ENCODE results near the gene CPOX.

GRCh38 chr3:98584547-98584946 is 8.9 kb downstream of the CPOX start:
- no peak for TF ChIP-seq CTCF (IDR thresholded peaks at IDR 0.05; ENCODE audit: control extremely low read depth in 1 of 3, insufficient read depth in 1 of 3, low read depth in 1 of 3, low read length in 3 of 3)
- no peak for TF ChIP-seq FOSL1 (IDR thresholded peaks at IDR 0.05; ENCODE audit: insufficient read depth, low read depth, low read length)
- no peak for TF ChIP-seq SIX5 (IDR thresholded peaks at IDR 0.05; ENCODE audit: low read depth, low read length)
- TF ChIP-seq MAX (IDR thresholded peaks at IDR 0.05) = no peak
- no peak for TF ChIP-seq POLR2A (IDR thresholded peaks at IDR 0.05; ENCODE audit: control extremely low read depth in 1 of 2, low read depth in 2 of 2, low read length in 2 of 2)
- no peak for TF ChIP-seq CREB1 (IDR thresholded peaks at IDR 0.05)
- no peak for TF ChIP-seq SIRT6 (IDR thresholded peaks at IDR 0.05; ENCODE audit: low read length)
- no peak for TF ChIP-seq POLR2AphosphoS5 (IDR thresholded peaks at IDR 0.05; ENCODE audit: low read depth, low read length)
- no peak for TF ChIP-seq USF2 (IDR thresholded peaks at IDR 0.05; ENCODE audit: low read length)
- TF ChIP-seq EP300 (IDR thresholded peaks at IDR 0.05; ENCODE audit: borderline replicate concordance in 1 of 2, low read depth in 2 of 2, low read length in 2 of 2) = no peak
- TF ChIP-seq RFX5 (IDR thresholded peaks at IDR 0.05; ENCODE audit: borderline replicate concordance, low read depth, low read length) = no peak
- no peak for TF ChIP-seq HDAC2 (IDR thresholded peaks at IDR 0.05; ENCODE audit: borderline replicate concordance in 1 of 2, low read depth in 2 of 2, low read length in 2 of 2)
- TF ChIP-seq TAF1 (IDR thresholded peaks at IDR 0.05; ENCODE audit: low read depth, low read length) = no peak
- no peak for TF ChIP-seq EZH2 (IDR thresholded peaks at IDR 0.05; ENCODE audit: low read depth, low read length, severe bottlenecking)
